ENCODE results near the gene TNIK. TPM values are rescaled to one million over a fixed set of nuclear protein-coding genes. Genes with fewer than 3 reads are reported as not detected.
"Not testable (repeated sequence)": the region's sequence is repeated elsewhere in the genome, so short reads cannot be mapped to it uniquely, and the experiment has no call there.

TNIK gene
- total RNA-seq, 2 donors from 2014 or later: 28.6 to 43.8 TPM

GRCh38 chr3:171242951-171243350 is 217.3 kb downstream of the TNIK start:
- ATAC-seq (replicated peaks): no peak
- Mint-ChIP-seq H3K27me3 (no peaks in the 10 kb centered on the region), H3K36me3 (ENCODE audit: low read depth) (no peaks in the 10 kb centered on the region), H3K4me3 (no peak overlapping the region), H3K27ac (no peak overlapping the region), H3K9me3 (peaks cover 4% of the 10 kb centered on the region), H3K4me1 (no peaks in the 10 kb centered on the region)

DNA sequence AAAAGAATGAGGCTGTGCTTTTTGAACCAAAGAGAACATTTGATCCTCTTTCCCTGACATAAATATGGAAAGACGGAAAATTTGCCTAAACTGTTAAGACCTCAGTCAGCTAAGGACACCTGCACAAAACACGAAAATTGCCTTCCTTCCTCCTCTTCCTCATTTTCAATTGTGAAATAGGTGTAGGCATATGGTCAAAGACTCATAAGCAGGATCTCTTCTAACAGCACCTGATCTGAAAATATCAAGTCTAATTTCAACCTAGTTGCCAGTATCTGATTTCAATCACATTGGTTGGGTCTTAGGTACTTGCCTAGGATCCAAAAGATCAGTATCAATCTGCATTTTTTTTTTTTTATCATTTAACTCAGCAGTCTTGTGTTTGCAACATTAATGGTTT is 218.0 kb downstream of the TNIK start:
- H3K36me3 Mint-ChIP-seq (ENCODE audit: low read depth): no peaks in the 10 kb centered on the region
- no peak overlapping the region for H3K27ac Mint-ChIP-seq
- no peak for ATAC-seq (replicated peaks)
- H3K27me3 Mint-ChIP-seq: no peaks in the 10 kb centered on the region
- H3K9me3 Mint-ChIP-seq: peaks cover 4% of the 10 kb centered on the region
- no peak overlapping the region for H3K4me3 Mint-ChIP-seq
- no peaks in the 10 kb centered on the region for H3K4me1 Mint-ChIP-seq

DNA sequence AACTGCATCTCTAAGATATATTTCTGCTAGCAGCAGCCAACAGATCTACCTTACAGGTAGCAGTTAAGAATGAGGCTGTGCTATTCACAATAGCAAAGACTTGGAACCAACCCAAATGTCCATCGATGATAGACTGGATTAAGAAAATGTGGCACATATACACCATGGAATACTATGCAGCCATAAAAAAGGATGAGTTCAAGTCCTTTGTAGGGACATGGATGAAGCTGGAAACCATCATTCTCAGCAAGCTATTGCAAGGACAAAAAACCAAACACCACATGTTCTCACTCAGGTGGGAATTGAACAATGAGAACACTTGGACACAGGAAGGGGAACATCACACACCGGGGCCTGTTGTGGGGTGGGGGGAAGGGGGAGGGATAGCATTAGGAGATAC is 218.6 kb downstream of the TNIK start:
- not testable (repeated sequence) for H3K4me1 Mint-ChIP-seq; H3K27ac Mint-ChIP-seq; H3K9me3 Mint-ChIP-seq; ATAC-seq (replicated peaks); H3K4me3 Mint-ChIP-seq; H3K27me3 Mint-ChIP-seq; H3K36me3 Mint-ChIP-seq (ENCODE audit: low read depth)

DNA sequence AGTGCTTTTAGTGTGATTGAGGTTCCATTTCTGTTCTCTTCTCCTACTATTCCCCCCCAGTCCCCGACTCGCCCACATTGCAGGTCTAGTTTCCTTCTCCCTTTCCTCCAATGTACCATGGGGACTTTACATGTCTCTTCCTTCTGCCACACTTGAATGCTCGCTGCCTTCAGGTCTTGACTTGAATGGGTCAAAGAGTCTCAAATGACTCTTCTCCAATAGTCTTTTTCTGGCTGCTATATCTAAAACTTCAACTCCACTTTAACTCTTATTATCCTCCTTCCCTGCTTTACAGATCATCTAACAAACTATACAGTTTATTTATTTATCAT is 219.7 kb downstream of the TNIK start:
- Mint-ChIP-seq H3K27me3 (no peaks in the 10 kb centered on the region), H3K9me3 (peaks cover 4% of the 10 kb centered on the region), H3K27ac (no peak overlapping the region), H3K36me3 (ENCODE audit: low read depth) (no peaks in the 10 kb centered on the region), H3K4me1 (peaks cover 7% of the 10 kb centered on the region), H3K4me3 (no peak overlapping the region)
- ATAC-seq (replicated peaks): no peak

DNA sequence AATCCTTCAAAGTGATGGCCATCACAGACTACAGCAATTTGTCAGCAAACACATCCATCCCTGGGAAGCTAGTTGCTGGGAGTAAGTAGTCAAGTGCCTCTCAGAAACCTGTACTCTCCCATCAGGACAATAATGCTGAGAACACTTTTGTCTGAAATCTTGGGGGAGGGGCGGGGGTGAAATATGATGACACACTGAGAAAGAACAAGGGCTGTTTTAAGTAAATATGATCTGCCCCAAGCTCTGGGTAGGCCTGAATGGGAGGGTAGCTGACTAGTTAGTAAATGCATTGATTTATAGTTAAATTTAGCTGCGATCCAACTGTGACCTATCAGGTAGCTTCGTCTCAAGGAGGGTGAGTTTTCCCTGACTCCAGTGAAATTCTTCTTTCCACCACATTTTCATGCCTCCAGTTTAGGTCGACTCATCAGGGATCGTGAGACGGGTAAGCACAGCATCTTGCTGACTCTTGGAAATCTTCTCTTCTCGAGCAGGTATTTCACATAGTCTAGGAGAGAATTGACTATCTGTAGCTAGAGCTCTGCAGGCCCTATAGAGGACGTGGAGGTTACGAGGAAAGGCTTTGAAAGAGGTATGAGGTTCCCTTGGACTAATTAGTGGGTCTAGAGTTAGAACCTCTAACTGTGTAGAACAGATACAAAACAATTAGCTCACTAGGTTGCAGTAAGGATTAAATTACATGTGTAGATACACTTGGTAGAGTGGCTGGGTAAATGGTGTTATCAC is 220.3 kb downstream of the TNIK start:
- peaks cover 11% of the 10 kb centered on the region for H3K4me1 Mint-ChIP-seq
- peaks cover 4% of the 10 kb centered on the region for H3K9me3 Mint-ChIP-seq
- no peaks in the 10 kb centered on the region for H3K27me3 Mint-ChIP-seq
- ATAC-seq (replicated peaks): no peak
- H3K27ac Mint-ChIP-seq: no peak overlapping the region
- H3K36me3 Mint-ChIP-seq (ENCODE audit: low read depth): no peaks in the 10 kb centered on the region
- H3K4me3 Mint-ChIP-seq: no peak overlapping the region

DNA sequence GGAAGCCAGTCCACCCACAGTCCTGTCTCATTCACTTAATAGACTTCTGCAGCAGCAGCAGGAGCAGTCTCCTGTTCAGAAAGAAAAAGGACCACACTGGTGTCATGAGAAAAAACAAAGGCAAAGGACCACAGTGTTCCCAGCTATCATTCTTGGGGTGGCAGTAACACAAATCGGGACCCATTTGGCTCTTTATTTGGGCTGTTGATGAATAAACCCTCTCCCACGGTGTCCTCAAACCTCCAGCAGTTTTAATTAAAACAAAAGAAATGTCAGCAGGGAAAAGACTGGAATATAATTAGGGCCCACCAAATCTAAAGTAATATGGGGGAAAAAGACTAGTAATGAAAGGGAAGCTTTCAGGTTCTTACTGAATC is 223.2 kb downstream of the TNIK start:
- H3K27ac Mint-ChIP-seq: no peak overlapping the region
- H3K36me3 Mint-ChIP-seq (ENCODE audit: low read depth): no peaks in the 10 kb centered on the region
- ATAC-seq (replicated peaks): no peak

GRCh38 chr3:171236265-171237008 is 223.8 kb downstream of the TNIK start:
- H3K36me3 Mint-ChIP-seq (ENCODE audit: low read depth): no peaks in the 10 kb centered on the region
- H3K4me3 Mint-ChIP-seq: no peak overlapping the region
- H3K27ac Mint-ChIP-seq: no peak overlapping the region
- ATAC-seq (replicated peaks): no peak
- H3K9me3 Mint-ChIP-seq: no peaks in the 10 kb centered on the region
- H3K27me3 Mint-ChIP-seq: no peaks in the 10 kb centered on the region
- H3K4me1 Mint-ChIP-seq: peaks cover 25% of the 10 kb centered on the region

More for the DNA sequence above, 223.2 kb downstream of the TNIK start:
- Mint-ChIP-seq H3K4me1 (peaks cover 25% of the 10 kb centered on the region), H3K27me3 (no peaks in the 10 kb centered on the region), H3K9me3 (no peaks in the 10 kb centered on the region), H3K4me3 (no peak overlapping the region)

DNA sequence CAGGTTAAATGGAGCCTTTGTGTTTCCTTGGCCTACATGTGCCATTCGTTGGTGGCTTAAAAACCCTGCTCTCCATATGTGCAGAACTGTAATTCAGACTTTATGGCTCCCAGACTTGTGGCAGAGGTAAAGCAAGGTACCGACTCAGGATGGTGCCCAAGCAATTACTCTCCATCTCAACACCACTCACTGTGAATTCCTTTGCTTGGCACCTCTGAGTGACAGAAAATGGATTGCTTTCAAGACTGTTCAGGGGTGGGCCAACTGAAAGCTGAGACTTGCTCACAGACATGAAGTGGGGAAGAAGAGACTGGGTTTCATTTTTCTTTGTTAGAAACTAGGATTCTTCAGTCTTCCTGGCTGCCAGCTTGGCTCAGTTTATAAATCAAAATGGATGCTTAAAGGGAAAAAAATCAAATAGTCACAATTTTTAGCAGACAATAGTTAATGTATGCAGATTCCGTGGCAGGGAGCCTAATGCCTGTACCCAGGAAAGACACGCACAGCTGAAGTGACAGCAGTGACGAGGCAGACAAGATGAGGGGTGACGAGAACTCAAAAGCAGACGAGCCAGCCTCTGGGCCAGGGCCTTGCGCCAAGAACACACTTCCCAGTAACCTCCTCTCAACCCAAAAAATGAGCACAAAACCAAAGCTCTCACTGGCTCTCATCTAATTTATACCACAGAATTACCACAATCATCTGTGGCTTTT is 225.8 kb downstream of the TNIK start:
- H3K36me3 Mint-ChIP-seq (ENCODE audit: low read depth): no peaks in the 10 kb centered on the region
- no peaks in the 10 kb centered on the region for H3K27me3 Mint-ChIP-seq
- no peak overlapping the region for H3K4me3 Mint-ChIP-seq
- ATAC-seq (replicated peaks): no peak
- H3K27ac Mint-ChIP-seq: peak overlapping the region; percentile 68
- H3K9me3 Mint-ChIP-seq: no peaks in the 10 kb centered on the region
- peaks cover 37% of the 10 kb centered on the region for H3K4me1 Mint-ChIP-seq

DNA sequence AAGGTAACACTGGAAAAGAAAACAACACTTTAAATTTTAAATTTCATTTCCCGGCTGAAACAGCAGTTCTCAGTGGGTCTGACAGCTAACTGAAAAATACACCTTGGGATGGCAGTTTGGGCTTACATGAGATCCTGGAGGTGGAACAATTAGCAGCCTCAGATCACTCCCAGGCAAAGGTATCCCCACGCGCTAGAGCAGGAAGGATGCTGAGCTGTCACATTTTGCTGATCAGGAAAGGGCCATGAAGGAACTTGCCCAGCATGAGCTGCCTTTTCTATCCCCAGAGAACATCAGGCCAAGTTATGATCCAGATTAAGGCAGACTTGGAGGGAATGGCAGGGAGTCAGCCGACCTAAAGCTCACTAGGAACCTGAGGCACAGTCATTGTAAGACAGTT is 228.8 kb downstream of the TNIK start:
- Mint-ChIP-seq H3K36me3 (ENCODE audit: low read depth) (peaks cover 28% of the 10 kb centered on the region), H3K4me3 (no peak overlapping the region), H3K27me3 (no peaks in the 10 kb centered on the region), H3K9me3 (no peaks in the 10 kb centered on the region), H3K27ac (no peak overlapping the region), H3K4me1 (peaks cover 47% of the 10 kb centered on the region)
- no peak for ATAC-seq (replicated peaks)

DNA sequence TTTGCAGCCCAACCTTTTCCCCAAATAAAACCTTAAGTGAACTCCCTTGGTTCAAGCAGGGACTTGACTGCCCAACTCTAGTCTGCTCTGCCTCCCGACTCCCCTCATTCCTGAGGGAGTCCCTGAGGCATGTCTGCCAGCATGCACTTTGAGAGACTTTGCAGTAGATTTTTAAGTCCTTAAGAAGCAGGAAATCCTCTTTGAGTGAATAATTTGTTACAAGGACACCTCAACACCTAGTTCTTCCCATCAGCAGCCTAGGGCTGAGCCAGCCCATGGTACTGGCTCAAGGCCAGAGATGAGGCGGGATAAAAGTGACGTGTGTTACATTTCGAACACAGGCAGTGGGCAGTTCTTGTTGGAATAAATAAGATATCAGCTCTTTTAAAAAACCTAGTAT is 229.3 kb downstream of the TNIK start:
- no peaks in the 10 kb centered on the region for H3K9me3 Mint-ChIP-seq
- ATAC-seq (replicated peaks): no peak
- H3K4me3 Mint-ChIP-seq: no peak overlapping the region
- peak overlapping the region; percentile 79 for H3K27ac Mint-ChIP-seq
- H3K36me3 Mint-ChIP-seq (ENCODE audit: low read depth): peaks cover 33% of the 10 kb centered on the region
- H3K4me1 Mint-ChIP-seq: peaks cover 43% of the 10 kb centered on the region
- no peaks in the 10 kb centered on the region for H3K27me3 Mint-ChIP-seq

DNA sequence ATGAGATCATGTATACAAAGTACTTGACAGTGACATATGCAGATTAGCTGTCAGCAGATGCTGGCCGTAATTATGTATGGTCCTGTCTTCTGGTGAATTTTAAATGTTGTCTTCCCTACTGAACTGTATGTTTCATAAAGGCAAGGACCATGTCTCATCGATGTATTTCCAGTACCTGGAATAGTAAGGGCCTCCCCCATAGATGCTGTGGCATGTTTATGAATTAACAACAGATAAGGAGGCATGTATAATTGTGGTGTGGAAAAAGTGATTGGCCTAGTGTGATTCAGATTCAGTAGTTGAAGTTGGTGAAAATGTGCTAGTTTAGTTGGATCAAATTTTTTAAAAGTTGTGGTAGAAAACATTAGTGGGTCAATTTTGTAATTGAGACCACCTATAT is 231.0 kb downstream of the TNIK start:
- H3K4me3 Mint-ChIP-seq: peak overlapping the region; percentile 22
- H3K36me3 Mint-ChIP-seq (ENCODE audit: low read depth): peaks cover 37% of the 10 kb centered on the region
- H3K27me3 Mint-ChIP-seq: no peaks in the 10 kb centered on the region
- peak; percentile 83 for ATAC-seq (replicated peaks)
- peaks cover 38% of the 10 kb centered on the region for H3K4me1 Mint-ChIP-seq
- peak overlapping the region; percentile 42 for H3K27ac Mint-ChIP-seq
- H3K9me3 Mint-ChIP-seq: no peaks in the 10 kb centered on the region

GRCh38 chr3:171228240-171228639 is 232.0 kb downstream of the TNIK start:
- ATAC-seq (replicated peaks): no peak
- Mint-ChIP-seq H3K9me3 (no peaks in the 10 kb centered on the region), H3K27ac (peak overlapping the region; percentile 42), H3K27me3 (no peaks in the 10 kb centered on the region), H3K4me3 (no peak overlapping the region), H3K4me1 (peaks cover 36% of the 10 kb centered on the region), H3K36me3 (ENCODE audit: low read depth) (peaks cover 37% of the 10 kb centered on the region)

- H3K27ac Mint-ChIP-seq: no peak overlapping the region
- no peak for ATAC-seq (replicated peaks)
- no peak overlapping the region for H3K4me3 Mint-ChIP-seq
- no peaks in the 10 kb centered on the region for H3K27me3 Mint-ChIP-seq
- peaks cover 32% of the 10 kb centered on the region for H3K4me1 Mint-ChIP-seq
- H3K36me3 Mint-ChIP-seq (ENCODE audit: low read depth): peaks cover 37% of the 10 kb centered on the region
- no peaks in the 10 kb centered on the region for H3K9me3 Mint-ChIP-seq
Measured at GRCh38 chr3:171227828-171228227, 232.4 kb downstream of the TNIK start.

GRCh38 chr3:171227359-171227758 is 232.8 kb downstream of the TNIK start:
- no peak for ATAC-seq (replicated peaks)
- Mint-ChIP-seq H3K27ac (no peak overlapping the region), H3K36me3 (ENCODE audit: low read depth) (peaks cover 37% of the 10 kb centered on the region), H3K4me3 (no peak overlapping the region), H3K4me1 (peaks cover 29% of the 10 kb centered on the region), H3K9me3 (no peaks in the 10 kb centered on the region), H3K27me3 (no peaks in the 10 kb centered on the region)

- H3K27me3 Mint-ChIP-seq: no peaks in the 10 kb centered on the region
- H3K27ac Mint-ChIP-seq: no peak overlapping the region
- peaks cover 37% of the 10 kb centered on the region for H3K36me3 Mint-ChIP-seq (ENCODE audit: low read depth)
- ATAC-seq (replicated peaks): no peak
- H3K4me1 Mint-ChIP-seq: peaks cover 29% of the 10 kb centered on the region
- no peaks in the 10 kb centered on the region for H3K9me3 Mint-ChIP-seq
- no peak overlapping the region for H3K4me3 Mint-ChIP-seq
Measured at GRCh38 chr3:171226794-171227193, 233.4 kb downstream of the TNIK start.

Measured in activated T-helper 17 cell treated with anti-CD3 and anti-CD28 coated beads, Interleukin-2, amount 50 U/mL, for 72 hours (primary cell).